Measurements from ENCODE around the gene FOXP1.

Gene FOXP1

GRCh38 chr3:71211083-71211482, 372.4 kb downstream of the FOXP1 start:
- TF ChIP-seq CTCF (IDR thresholded peaks at IDR 0.05; ENCODE audit: control extremely low read depth, extremely low read depth, low read depth, missing control alignments): no peak
- DNase-seq (ENCODE audit: extremely low spot score): no peak
- ChIA-PET POLR2A (no interaction called here), CTCF (interaction anchor here (1.6 kb wide), 1 partner anchor 18 kb away, joined by 4 read pairs; no protein-coding TSS in a partner anchor)

- ChIA-PET POLR2A (no interaction called here), CTCF (interaction anchor here (1.4 to 1.6 kb wide), 2 partner anchors 19 to 235 kb away, joined by 3 to 4 read pairs; no protein-coding TSS in a partner anchor)
- DNase-seq (ENCODE audit: extremely low spot score): no peak
- TF ChIP-seq CTCF (IDR thresholded peaks at IDR 0.05; ENCODE audit: control extremely low read depth, extremely low read depth, low read depth, missing control alignments): no peak
Observed at GRCh38 chr3:71210257-71211007, 373.1 kb downstream of the FOXP1 start.

- POLR2A ChIA-PET: no interaction called here
- CTCF ChIA-PET: interaction anchor here (1.6 kb wide), 1 partner anchor 9 kb away, joined by 3 read pairs; no protein-coding TSS in a partner anchor
- DNase-seq (ENCODE audit: extremely low spot score): no peak
- no peak for TF ChIP-seq CTCF (IDR thresholded peaks at IDR 0.05; ENCODE audit: control extremely low read depth, extremely low read depth, low read depth, missing control alignments)
Observed at GRCh38 chr3:71208211-71209095, 375.1 kb downstream of the FOXP1 start.

- DNase-seq (ENCODE audit: extremely low spot score): no peak
- CTCF ChIA-PET: interaction anchor here (0.9 to 1.6 kb wide), 2 partner anchors 10 to 35 kb away, joined by 3 read pairs; no protein-coding TSS in a partner anchor
- TF ChIP-seq CTCF (IDR thresholded peaks at IDR 0.05; ENCODE audit: control extremely low read depth, extremely low read depth, low read depth, missing control alignments): no peak
- POLR2A ChIA-PET: no interaction called here
Observed at GRCh38 chr3:71207632-71208031, 375.9 kb downstream of the FOXP1 start.

GRCh38 chr3:71206305-71207165, 377.0 kb downstream of the FOXP1 start:
- no peak for DNase-seq (ENCODE audit: extremely low spot score)
- CTCF ChIA-PET: interaction anchor here (0.8 to 0.9 kb wide), 2 partner anchors 9 to 36 kb away, joined by 3 read pairs; no protein-coding TSS in a partner anchor

More at GRCh38 chr3:71206305-71207165, 377.0 kb downstream of the FOXP1 start:
- no peak for TF ChIP-seq CTCF (IDR thresholded peaks at IDR 0.05; ENCODE audit: control extremely low read depth, extremely low read depth, low read depth, missing control alignments)
- POLR2A ChIA-PET: no interaction called here

Data from GM10248 (cell line).